K562 (cell line): Measurements from ENCODE around the gene SPTY2D1. TPM values are rescaled to one million over a fixed set of nuclear protein-coding genes. Genes with fewer than 3 reads are reported as not detected.

Experiments
- CAMTA2 ChIP-seq: fragments of 250-450 bp; sonication (Bioruptor Pico); conservative IDR thresholded peaks from 2 replicates; pipeline ENCODE4 v1.5.1; 2022
- CREB1 ChIP-seq, 2 experiments: sonication (generic) in 1 of 2; formaldehyde crosslinking in 1 of 2; IDR thresholded peaks; 2 replicates each; pipeline versions ENCODE4 v1.6.1 to v1.8.0; 2012 to 2022; ENCODE audit warnings: inconsistent platforms in 1 of 2, mild to moderate bottlenecking in 1 of 2, missing genetic modification reagents in 1 of 2, moderate library complexity in 1 of 2
- ESRRA ChIP-seq: fragments of 450-650 bp; IDR thresholded peaks from 2 replicates; pipeline ENCODE4 v1.6.1; 2014; ENCODE audit warnings: low read depth, mild to moderate bottlenecking, moderate library complexity, borderline replicate concordance
- GABPB1 ChIP-seq: sonication (generic); formaldehyde crosslinking; IDR thresholded peaks from 2 replicates; pipeline ENCODE4 v1.8.0; 2022; ENCODE audit warnings: mild to moderate bottlenecking, missing genetic modification reagents
- GTF2E2 ChIP-seq: fragments of 200-800 bp; sonication (Bioruptor generic); IDR thresholded peaks from 2 replicates; pipeline ENCODE4 v1.6.1; 2016; ENCODE audit warnings: missing genetic modification characterization, missing compliant biosample characterization
- HLTF ChIP-seq: fragments of 450-650 bp; IDR thresholded peaks from 2 replicates; pipeline ENCODE4 v1.6.1; 2016
- KDM2B ChIP-seq: fragments of 250-450 bp; sonication (Bioruptor Pico); IDR thresholded peaks from 2 replicates; pipeline ENCODE4 v1.8.0; 2021; ENCODE audit warnings: mild to moderate bottlenecking, moderate library complexity
- MTA1 ChIP-seq: fragments of 450-650 bp; IDR thresholded peaks from 2 replicates; pipeline ENCODE4 v1.6.1; 2017; ENCODE audit warnings: borderline replicate concordance
- NELFE ChIP-seq: IDR thresholded peaks from 2 replicates; pipeline ENCODE4 v1.6.1; 2011; ENCODE audit warnings: mild to moderate bottlenecking; ENCODE audit not compliant: insufficient read depth, insufficient read length
- PPARD ChIP-seq: fragments of 250-450 bp; sonication (Bioruptor Pico); IDR thresholded peaks from 2 replicates; pipeline ENCODE4 v1.8.0; 2022; ENCODE audit warnings: inconsistent platforms, mild to moderate bottlenecking, moderate library complexity
- SRSF1 ChIP-seq: fragments of 200-400 bp; formaldehyde crosslinking; IDR thresholded peaks from 2 replicates; pipeline ENCODE4 v1.6.1; 2017; ENCODE audit warnings: mild to moderate bottlenecking, low read depth, low read length, moderate library complexity
- TEAD1 ChIP-seq, 2 experiments: fragments of 450-650 bp in 1 of 2; sonication (generic) in 1 of 2; formaldehyde crosslinking; IDR thresholded peaks; 2 replicates each; pipeline versions ENCODE4 v1.4.0 to v1.8.0; 2020 to 2022; ENCODE audit warnings: mild to moderate bottlenecking in 2 of 2, missing genetic modification reagents in 1 of 2
- THRAP3 ChIP-seq: fragments of 450-650 bp; IDR thresholded peaks from 2 replicates; pipeline ENCODE4 v1.6.1; 2016; ENCODE audit warnings: mild to moderate bottlenecking, inconsistent platforms, borderline replicate concordance
- ZNF140 ChIP-seq: fragments of 250-450 bp; sonication (Bioruptor Pico); IDR thresholded peaks from 2 replicates; pipeline ENCODE4 v1.8.0; 2021; ENCODE audit warnings: moderate library complexity, mild to moderate bottlenecking, inconsistent platforms
- ZNF347 ChIP-seq: fragments of 450-650 bp; formaldehyde crosslinking; IDR thresholded peaks from 2 replicates; pipeline ENCODE4 v1.4.0; 2020; ENCODE audit warnings: low read depth, mild to moderate bottlenecking, moderate library complexity
- polyA plus RNA-seq, 8 experiments: library from polyadenylated mRNA; depleted of rRNA in 4 of 8; stranded (reverse) in 5 of 8; unstranded in 3 of 8; fragments of >200 nt; fragmentation: Nextera tagmentation in 2 of 8; fragmentation: Illumina TruSeq in 1 of 8; extraction: Ambion mirVana in 2 of 8; extraction: Trizol in 1 of 8; gene quantifications; 2 replicates each; pipeline versions ENCODE4 v1.2.1 to v1.2.3, GENCODE V29; 2011 to 2014; ENCODE audit warnings: inconsistent platforms in 1 of 8, missing spikeins in 1 of 8
- total RNA-seq, 7 experiments: library from RNA; depleted of rRNA in 6 of 7; stranded (reverse); fragments of >200 nt in 6 of 7; fragmentation: Illumina TruSeq in 2 of 7; extraction: Trizol in 2 of 7; gene quantifications; 2 replicates each; pipeline versions ENCODE4 v1.2.1 to v1.2.3, GENCODE V29; 2011 to 2021; ENCODE audit warnings: low replicate concordance in 1 of 7
- TF ChIP-seq, protein P1 (sequence below): fragments of 450-650 bp; IDR thresholded peaks from 2 replicates; pipeline ENCODE4 v1.6.1; 2016; ENCODE audit warnings: borderline replicate concordance
- TF ChIP-seq, protein P2 (sequence below): fragments of 250-450 bp; sonication (Bioruptor Pico); IDR thresholded peaks from 2 replicates; pipeline ENCODE4 v1.5.0; 2021
- TF ChIP-seq, protein P3 (sequence below): fragments of 450-650 bp; formaldehyde crosslinking; IDR thresholded peaks from 2 replicates; pipeline ENCODE4 v1.4.0; 2020; ENCODE audit warnings: mild to moderate bottlenecking, moderate library complexity
- TF ChIP-seq, protein P4 (sequence below): sonication (generic); formaldehyde crosslinking; IDR thresholded peaks from 2 replicates; pipeline ENCODE4 v1.8.0; 2022; ENCODE audit warnings: missing genetic modification reagents, mild to moderate bottlenecking, borderline replicate concordance

SPTY2D1 gene
- total and polyA plus RNA-seq, 9 of the 15 experiments (the other 6 are each of a cell fraction or from before 2014, with no cell fraction given), result 3.2 to 32.1 (median 12.9) TPM

DNA sequence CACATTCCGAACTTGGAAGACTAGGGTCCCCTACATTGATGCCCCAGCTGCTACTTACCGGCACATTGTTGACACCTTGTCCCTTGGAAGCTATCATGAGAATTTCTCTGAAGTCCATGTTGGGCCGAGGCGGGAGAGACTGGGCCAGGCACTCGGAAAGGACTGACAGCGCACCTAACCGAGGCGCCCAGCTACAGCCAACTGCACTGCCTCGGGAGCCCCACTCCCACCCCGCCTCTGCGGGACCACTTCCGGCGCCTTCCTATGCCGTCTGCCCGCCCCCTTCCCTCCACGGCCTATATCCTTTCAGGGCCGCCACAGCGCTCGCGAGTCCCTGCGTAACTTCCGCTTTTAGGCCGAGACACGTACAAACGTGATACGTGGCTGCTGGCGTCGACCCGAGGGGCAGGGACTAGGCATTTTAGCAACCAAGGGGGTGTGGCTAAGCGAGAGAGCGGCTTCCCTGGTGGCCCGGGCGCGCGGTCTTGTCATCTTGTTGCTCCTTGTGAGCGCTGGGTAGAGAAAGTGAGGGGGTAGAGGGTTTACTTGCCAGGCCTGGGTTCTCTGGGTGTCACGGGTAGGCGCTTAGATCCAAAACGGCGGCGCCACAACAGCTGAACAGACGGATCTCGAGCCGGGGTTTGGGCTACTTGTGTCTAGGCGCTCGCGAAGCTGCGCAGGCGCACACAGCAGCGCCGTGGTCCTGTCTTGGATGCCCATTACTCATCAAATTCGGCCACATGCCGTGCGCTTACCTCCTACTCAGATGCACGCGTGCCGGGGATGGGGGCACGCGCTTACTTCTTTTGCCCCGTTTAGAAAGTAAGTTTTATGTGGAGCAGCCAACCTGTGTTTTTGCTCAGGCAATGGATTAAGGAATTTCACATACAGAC lies at the start of gene SPTY2D1 (continued):
- TF ChIP-seq PPARD (CRISPR knock-in tag) (no peak), ZNF347 (CRISPR knock-in tag) (no peak), CREB1 (IDR thresholded peaks at IDR 0.05) (peak; percentile 98), CREB1 (CRISPR knock-in tag; IDR thresholded peaks at IDR 0.05) (peak; percentile 99), KDM2B (no peak), MTA1 (peak; percentile 98), SRSF1 (no peak), NELFE (no peak), TEAD1 (CRISPR knock-in tag; IDR thresholded peaks at IDR 0.05) (peak in 1 of 2 experiments; percentile 70; a peak in 1 of 4 replicates), GABPB1 (peak; percentile 99), HLTF (no peak), ZNF140 (CRISPR knock-in tag) (no peak), ESRRA (peak; percentile 55), GTF2E2 (tag) (peak; percentile 69; the same call in 1 of the 2 replicates), CAMTA2 (no peak), THRAP3 (no peak)
- TF ChIP-seq, protein P1, sequence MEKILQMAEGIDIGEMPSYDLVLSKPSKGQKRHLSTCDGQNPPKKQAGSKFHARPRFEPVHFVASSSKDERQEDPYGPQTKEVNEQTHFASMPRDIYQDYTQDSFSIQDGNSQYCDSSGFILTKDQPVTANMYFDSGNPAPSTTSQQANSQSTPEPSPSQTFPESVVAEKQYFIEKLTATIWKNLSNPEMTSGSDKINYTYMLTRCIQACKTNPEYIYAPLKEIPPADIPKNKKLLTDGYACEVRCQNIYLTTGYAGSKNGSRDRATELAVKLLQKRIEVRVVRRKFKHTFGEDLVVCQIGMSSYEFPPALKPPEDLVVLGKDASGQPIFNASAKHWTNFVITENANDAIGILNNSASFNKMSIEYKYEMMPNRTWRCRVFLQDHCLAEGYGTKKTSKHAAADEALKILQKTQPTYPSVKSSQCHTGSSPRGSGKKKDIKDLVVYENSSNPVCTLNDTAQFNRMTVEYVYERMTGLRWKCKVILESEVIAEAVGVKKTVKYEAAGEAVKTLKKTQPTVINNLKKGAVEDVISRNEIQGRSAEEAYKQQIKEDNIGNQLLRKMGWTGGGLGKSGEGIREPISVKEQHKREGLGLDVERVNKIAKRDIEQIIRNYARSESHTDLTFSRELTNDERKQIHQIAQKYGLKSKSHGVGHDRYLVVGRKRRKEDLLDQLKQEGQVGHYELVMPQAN, result peak; percentile 89
- TF ChIP-seq, protein P2, sequence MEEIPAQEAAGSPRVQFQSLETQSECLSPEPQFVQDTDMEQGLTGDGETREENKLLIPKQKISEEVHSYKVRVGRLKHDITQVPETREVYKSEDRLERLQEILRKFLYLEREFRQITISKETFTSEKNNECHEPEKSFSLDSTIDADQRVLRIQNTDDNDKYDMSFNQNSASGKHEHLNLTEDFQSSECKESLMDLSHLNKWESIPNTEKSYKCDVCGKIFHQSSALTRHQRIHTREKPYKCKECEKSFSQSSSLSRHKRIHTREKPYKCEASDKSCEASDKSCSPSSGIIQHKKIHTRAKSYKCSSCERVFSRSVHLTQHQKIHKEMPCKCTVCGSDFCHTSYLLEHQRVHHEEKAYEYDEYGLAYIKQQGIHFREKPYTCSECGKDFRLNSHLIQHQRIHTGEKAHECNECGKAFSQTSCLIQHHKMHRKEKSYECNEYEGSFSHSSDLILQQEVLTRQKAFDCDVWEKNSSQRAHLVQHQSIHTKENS (CRISPR knock-in tag), result no peak
- TF ChIP-seq, protein P3, sequence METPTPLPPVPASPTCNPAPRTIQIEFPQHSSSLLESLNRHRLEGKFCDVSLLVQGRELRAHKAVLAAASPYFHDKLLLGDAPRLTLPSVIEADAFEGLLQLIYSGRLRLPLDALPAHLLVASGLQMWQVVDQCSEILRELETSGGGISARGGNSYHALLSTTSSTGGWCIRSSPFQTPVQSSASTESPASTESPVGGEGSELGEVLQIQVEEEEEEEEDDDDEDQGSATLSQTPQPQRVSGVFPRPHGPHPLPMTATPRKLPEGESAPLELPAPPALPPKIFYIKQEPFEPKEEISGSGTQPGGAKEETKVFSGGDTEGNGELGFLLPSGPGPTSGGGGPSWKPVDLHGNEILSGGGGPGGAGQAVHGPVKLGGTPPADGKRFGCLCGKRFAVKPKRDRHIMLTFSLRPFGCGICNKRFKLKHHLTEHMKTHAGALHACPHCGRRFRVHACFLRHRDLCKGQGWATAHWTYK (CRISPR knock-in tag), result peak; percentile 56; the same call in 1 of the 2 replicates
- TF ChIP-seq, protein P4, sequence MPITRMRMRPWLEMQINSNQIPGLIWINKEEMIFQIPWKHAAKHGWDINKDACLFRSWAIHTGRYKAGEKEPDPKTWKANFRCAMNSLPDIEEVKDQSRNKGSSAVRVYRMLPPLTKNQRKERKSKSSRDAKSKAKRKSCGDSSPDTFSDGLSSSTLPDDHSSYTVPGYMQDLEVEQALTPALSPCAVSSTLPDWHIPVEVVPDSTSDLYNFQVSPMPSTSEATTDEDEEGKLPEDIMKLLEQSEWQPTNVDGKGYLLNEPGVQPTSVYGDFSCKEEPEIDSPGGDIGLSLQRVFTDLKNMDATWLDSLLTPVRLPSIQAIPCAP (CRISPR knock-in tag), result no peak; the same call in 1 of the 2 replicates
